ENCODE measurements around the gene BCAR1. TPM values are rescaled to one million over a fixed set of nuclear protein-coding genes. Genes with fewer than 3 reads are reported as not detected.
"Not testable (repeated sequence)": the region's sequence is repeated elsewhere in the genome, so short reads cannot be mapped to it uniquely, and the experiment has no call there.

The BCAR1 gene
- total RNA-seq, 1 experiment from 2014 or later: 9.9 TPM

- DNase-seq (ENCODE audit: extremely low read depth, low read depth): no peak
These were observed 4.7 kb upstream of the BCAR1 start for GRCh38 chr16:75256059-75256571.

- peak; percentile 83 for DNase-seq (ENCODE audit: extremely low read depth, low read depth)
These were observed 3.0 kb upstream of the BCAR1 start for GRCh38 chr16:75254359-75254837.

GRCh38 chr16:75252946-75253911, 1.8 kb upstream of the BCAR1 start:
- no peak for DNase-seq (ENCODE audit: extremely low read depth, low read depth)

GRCh38 chr16:75252049-75252864, 833 bp upstream of the BCAR1 start:
- no peak for DNase-seq (ENCODE audit: extremely low read depth, low read depth)

GRCh38 chr16:75250809-75251279, 580 bp downstream of the BCAR1 start:
- no peak for DNase-seq (ENCODE audit: extremely low read depth, low read depth)

- DNase-seq (ENCODE audit: extremely low read depth, low read depth): no peak
These were observed 1.2 kb downstream of the BCAR1 start for GRCh38 chr16:75250089-75250808.

GRCh38 chr16:75249441-75249840, 2.0 kb downstream of the BCAR1 start:
- DNase-seq (ENCODE audit: extremely low read depth, low read depth): no peak

GRCh38 chr16:75248536-75249380, 2.7 kb downstream of the BCAR1 start:
- no peak for DNase-seq (ENCODE audit: extremely low read depth, low read depth)

- no peak for DNase-seq (ENCODE audit: extremely low read depth, low read depth)
These were observed 3.3 kb downstream of the BCAR1 start for GRCh38 chr16:75248142-75248535.

GRCh38 chr16:75247249-75247648, 4.2 kb downstream of the BCAR1 start:
- DNase-seq (ENCODE audit: extremely low read depth, low read depth): no peak

- DNase-seq (ENCODE audit: extremely low read depth, low read depth): no peak
These were observed 4.8 kb downstream of the BCAR1 start for GRCh38 chr16:75246504-75247205.

- no peak for DNase-seq (ENCODE audit: extremely low read depth, low read depth)
These were observed 6.3 kb downstream of the BCAR1 start for GRCh38 chr16:75244844-75245758.

- no peak for DNase-seq (ENCODE audit: extremely low read depth, low read depth)
These were observed 7.1 kb downstream of the BCAR1 start for GRCh38 chr16:75244225-75244809.

GRCh38 chr16:75243667-75244224, 7.7 kb downstream of the BCAR1 start:
- no peak for DNase-seq (ENCODE audit: extremely low read depth, low read depth)

- not testable (repeated sequence) for DNase-seq (ENCODE audit: extremely low read depth, low read depth)
These were observed 8.9 kb downstream of the BCAR1 start for GRCh38 chr16:75242436-75243078.

GRCh38 chr16:75241955-75242354, 9.5 kb downstream of the BCAR1 start:
- DNase-seq (ENCODE audit: extremely low read depth, low read depth): no peak

- no peak for DNase-seq (ENCODE audit: extremely low read depth, low read depth)
These were observed 10.0 kb downstream of the BCAR1 start for GRCh38 chr16:75241412-75241811.

Measured in NCI-H460 (cell line).